Measurements from ENCODE around the gene PIGX.

GRCh38 chr3:196735751-196736150, 23.6 kb downstream of the PIGX start:
- no peak for TF ChIP-seq CTCF (conservative IDR thresholded peaks at IDR 0.05)
- no peak for TF ChIP-seq ZFX (IDR thresholded peaks at IDR 0.05)
